GM19397 (cell line): ENCODE results near the gene CBR4.
"Not testable (repeated sequence)": the region's sequence is repeated elsewhere in the genome, so short reads cannot be mapped to it uniquely, and the experiment has no call there.

Experiments used
- ATAC-seq: cut with Tn5 transposase; IDR thresholded peaks from one replicate; pipeline ENCODE4 v1.9.1; 2021; ENCODE audit warnings: mild to moderate bottlenecking, moderate library complexity; ENCODE audit not compliant: unreplicated experiment

The CBR4 gene

GRCh38 chr4:169035871-169036620 is 26.0 kb upstream of the CBR4 start:
- not testable (repeated sequence) for ATAC-seq

GRCh38 chr4:169033660-169034059 is 23.6 kb upstream of the CBR4 start:
- no peak for ATAC-seq

- ATAC-seq = no peak
Measured at GRCh38 chr4:169032883-169033645, 23.0 kb upstream of the CBR4 start.

- ATAC-seq = no peak
Measured at GRCh38 chr4:169032194-169032593, 22.1 kb upstream of the CBR4 start.

GRCh38 chr4:169031392-169031791 is 21.3 kb upstream of the CBR4 start:
- ATAC-seq = no peak

GRCh38 chr4:169030562-169030982 is 20.5 kb upstream of the CBR4 start:
- ATAC-seq = no peak

GRCh38 chr4:169029947-169030346 is 19.9 kb upstream of the CBR4 start:
- ATAC-seq = no peak

- no peak for ATAC-seq
Measured at GRCh38 chr4:169027663-169028062, 17.6 kb upstream of the CBR4 start.

- ATAC-seq = no peak
Measured at GRCh38 chr4:169025184-169025583, 15.1 kb upstream of the CBR4 start.

- peak; percentile 75 for ATAC-seq
Measured at GRCh38 chr4:169024762-169025161, 14.7 kb upstream of the CBR4 start.

GRCh38 chr4:169018406-169018805 is 8.4 kb upstream of the CBR4 start:
- ATAC-seq = no peak

GRCh38 chr4:169017971-169018370 is 7.9 kb upstream of the CBR4 start:
- no peak for ATAC-seq

GRCh38 chr4:169015186-169015623 is 5.2 kb upstream of the CBR4 start:
- no peak for ATAC-seq

GRCh38 chr4:169014586-169014985 is 4.5 kb upstream of the CBR4 start:
- ATAC-seq = no peak

GRCh38 chr4:169013396-169013795 is 3.3 kb upstream of the CBR4 start:
- ATAC-seq = no peak

- no peak for ATAC-seq
Measured at GRCh38 chr4:169012049-169012448, 2.0 kb upstream of the CBR4 start.

- peak; percentile 25 for ATAC-seq
Measured at GRCh38 chr4:169009286-169010124, 550 bp downstream of the CBR4 start.

GRCh38 chr4:169005453-169006099 is 4.5 kb downstream of the CBR4 start:
- no peak for ATAC-seq

GRCh38 chr4:169000315-169000714 is 9.7 kb downstream of the CBR4 start:
- ATAC-seq = no peak

GRCh38 chr4:168999809-169000208 is 10.2 kb downstream of the CBR4 start:
- ATAC-seq = no peak

GRCh38 chr4:168998596-168998995 is 11.5 kb downstream of the CBR4 start:
- ATAC-seq = no peak
